ENCODE data around the gene PAM.

- no peak for TF ChIP-seq POLR2AphosphoS5 (IDR thresholded peaks at IDR 0.05)
- TF ChIP-seq, protein P1, sequence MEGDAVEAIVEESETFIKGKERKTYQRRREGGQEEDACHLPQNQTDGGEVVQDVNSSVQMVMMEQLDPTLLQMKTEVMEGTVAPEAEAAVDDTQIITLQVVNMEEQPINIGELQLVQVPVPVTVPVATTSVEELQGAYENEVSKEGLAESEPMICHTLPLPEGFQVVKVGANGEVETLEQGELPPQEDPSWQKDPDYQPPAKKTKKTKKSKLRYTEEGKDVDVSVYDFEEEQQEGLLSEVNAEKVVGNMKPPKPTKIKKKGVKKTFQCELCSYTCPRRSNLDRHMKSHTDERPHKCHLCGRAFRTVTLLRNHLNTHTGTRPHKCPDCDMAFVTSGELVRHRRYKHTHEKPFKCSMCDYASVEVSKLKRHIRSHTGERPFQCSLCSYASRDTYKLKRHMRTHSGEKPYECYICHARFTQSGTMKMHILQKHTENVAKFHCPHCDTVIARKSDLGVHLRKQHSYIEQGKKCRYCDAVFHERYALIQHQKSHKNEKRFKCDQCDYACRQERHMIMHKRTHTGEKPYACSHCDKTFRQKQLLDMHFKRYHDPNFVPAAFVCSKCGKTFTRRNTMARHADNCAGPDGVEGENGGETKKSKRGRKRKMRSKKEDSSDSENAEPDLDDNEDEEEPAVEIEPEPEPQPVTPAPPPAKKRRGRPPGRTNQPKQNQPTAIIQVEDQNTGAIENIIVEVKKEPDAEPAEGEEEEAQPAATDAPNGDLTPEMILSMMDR (IDR thresholded peaks at IDR 0.05) = no peak
- TF ChIP-seq POLR2A (IDR thresholded peaks at IDR 0.05) = no peak
Measured at GRCh38 chr5:102767862-102768261, 12.8 kb downstream of the PAM start.

Measured in breast epithelium (tissue), 3 donors.